RWPE2 (cell line): ENCODE results near the gene EFEMP2.
A peak's percentile ranks its signal among the peaks of the same experiment; 100 is the strongest.

Source experiments
- ATAC-seq: fragments of 200-7000 bp; cut with Tn5 transposase; 3 replicates; pipeline ENCODE4 v1.9.1; 2021; ENCODE audit warnings: low read depth
- DNase-seq: peaks from one replicate; pipeline ENCODE4 v3.0.0-alpha.2; 2020; ENCODE audit warnings: low spot score
- H3K27ac ChIP-seq: fragments of 450-650 bp; 2 replicates; pipeline ENCODE4 v1.5.1; 2017; ENCODE audit warnings: mild to moderate bottlenecking; ENCODE audit not compliant: poor library complexity, severe bottlenecking
- H3K27me3 ChIP-seq: fragments of 250-450 bp; sonication (Bioruptor Pico); 2 replicates; pipeline ENCODE4 v1.5.1; 2021; ENCODE audit warnings: mild to moderate bottlenecking, moderate library complexity; ENCODE audit not compliant: insufficient read depth, poor library complexity, severe bottlenecking
- H3K36me3 ChIP-seq: fragments of 250-450 bp; sonication (Bioruptor Pico); 2 replicates; pipeline ENCODE4 v1.5.1; 2020; ENCODE audit warnings: low read depth, mild to moderate bottlenecking, moderate library complexity
- H3K4me1 ChIP-seq: fragments of 250-450 bp; sonication (Bioruptor Pico); 2 replicates; pipeline ENCODE4 v1.5.1; 2021; ENCODE audit warnings: mild to moderate bottlenecking, moderate library complexity; ENCODE audit not compliant: insufficient read depth, poor library complexity, severe bottlenecking
- H3K4me3 ChIP-seq: fragments of 250-450 bp; sonication (Bioruptor Pico); 2 replicates; pipeline ENCODE4 v1.5.1; 2021; ENCODE audit warnings: mild to moderate bottlenecking, moderate library complexity; ENCODE audit not compliant: severe bottlenecking
- H3K9me3 ChIP-seq: fragments of 250-450 bp; sonication (Bioruptor Pico); 2 replicates; pipeline ENCODE4 v1.5.1; 2021; ENCODE audit warnings: mild to moderate bottlenecking, moderate library complexity; ENCODE audit not compliant: severe bottlenecking
- CTCF ChIP-seq: fragments of 450-650 bp; IDR thresholded peaks from one replicate; pipeline ENCODE4 v1.5.1; 2017; ENCODE audit warnings: mild to moderate bottlenecking, moderate library complexity; ENCODE audit not compliant: poor library complexity, severe bottlenecking

Gene EFEMP2

GRCh38 chr11:65917077-65917433 lies 44.5 kb upstream of the EFEMP2 start:
- peaks cover 35% of the 10 kb centered on the region for H3K36me3 ChIP-seq
- no peak for TF ChIP-seq CTCF
- H3K27ac ChIP-seq = peak overlapping the region; percentile 98
- no peaks in the 10 kb centered on the region for H3K27me3 ChIP-seq
- ATAC-seq (no peak), DNase-seq (no peak)
- H3K4me3 ChIP-seq = no peak overlapping the region
- H3K9me3 ChIP-seq = no peaks in the 10 kb centered on the region
- peaks cover 65% of the 10 kb centered on the region for H3K4me1 ChIP-seq

DNA sequence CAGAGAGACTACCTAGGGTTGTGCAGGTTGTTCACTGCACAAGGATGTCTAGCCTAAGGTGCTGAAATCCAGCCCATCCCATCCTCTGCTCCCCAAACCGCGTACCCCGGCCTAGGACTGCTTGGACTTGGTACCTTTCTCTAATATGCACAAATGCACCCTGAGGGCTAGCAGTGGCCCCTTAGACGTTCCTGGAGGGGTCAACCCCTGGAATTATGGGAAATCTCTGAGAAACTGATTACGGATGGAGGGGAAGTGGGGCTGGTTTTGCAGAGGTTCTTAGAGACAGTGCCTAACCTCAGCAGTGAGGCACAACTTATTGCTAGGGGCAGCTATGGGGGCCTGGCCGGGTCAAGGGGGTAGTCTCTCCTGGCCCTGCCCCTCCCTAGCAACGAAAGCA lies 43.8 kb upstream of the EFEMP2 start:
- Histone ChIP-seq H3K27ac (peak overlapping the region; percentile 98), H3K9me3 (no peaks in the 10 kb centered on the region), H3K4me1 (peaks cover 72% of the 10 kb centered on the region), H3K36me3 (peaks cover 29% of the 10 kb centered on the region; the same call in 1 of the 2 replicates), H3K4me3 (peak overlapping the region; percentile 18), H3K27me3 (no peaks in the 10 kb centered on the region)
- DNase-seq (no peak), ATAC-seq (no peak)
- TF ChIP-seq CTCF = no peak

DNA sequence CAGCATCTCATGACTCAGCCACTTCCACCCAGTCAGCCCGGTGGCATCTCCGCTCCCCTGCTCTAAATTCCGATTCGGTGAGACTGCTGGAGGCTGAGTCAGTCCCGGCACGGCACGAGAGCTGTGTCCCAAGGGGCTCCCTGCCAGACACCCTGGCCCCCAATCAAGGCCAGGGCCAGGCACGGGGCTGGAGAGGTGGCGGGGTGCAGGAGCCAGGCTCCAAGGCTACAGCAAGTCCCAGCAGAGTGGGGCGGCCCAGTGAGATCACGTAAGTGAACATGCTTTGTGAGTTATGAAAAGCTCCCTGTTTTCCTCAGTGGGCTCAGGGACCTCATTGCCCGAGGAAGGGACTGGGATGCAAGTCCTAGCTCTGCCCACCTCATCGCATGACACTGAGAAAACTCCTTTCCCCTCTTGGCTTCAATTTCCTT lies 43.2 kb upstream of the EFEMP2 start:
- peak; percentile 95 for DNase-seq
- no peaks in the 10 kb centered on the region for H3K27me3 ChIP-seq
- peaks cover 74% of the 10 kb centered on the region for H3K4me1 ChIP-seq
- H3K4me3 ChIP-seq = peak overlapping the region; percentile 18
- peak overlapping the region; percentile 98 for H3K27ac ChIP-seq
- ATAC-seq = peak; percentile 71
- TF ChIP-seq CTCF = no peak
- no peaks in the 10 kb centered on the region for H3K9me3 ChIP-seq
- peaks cover 23% of the 10 kb centered on the region; the same call in 1 of the 2 replicates for H3K36me3 ChIP-seq

DNA sequence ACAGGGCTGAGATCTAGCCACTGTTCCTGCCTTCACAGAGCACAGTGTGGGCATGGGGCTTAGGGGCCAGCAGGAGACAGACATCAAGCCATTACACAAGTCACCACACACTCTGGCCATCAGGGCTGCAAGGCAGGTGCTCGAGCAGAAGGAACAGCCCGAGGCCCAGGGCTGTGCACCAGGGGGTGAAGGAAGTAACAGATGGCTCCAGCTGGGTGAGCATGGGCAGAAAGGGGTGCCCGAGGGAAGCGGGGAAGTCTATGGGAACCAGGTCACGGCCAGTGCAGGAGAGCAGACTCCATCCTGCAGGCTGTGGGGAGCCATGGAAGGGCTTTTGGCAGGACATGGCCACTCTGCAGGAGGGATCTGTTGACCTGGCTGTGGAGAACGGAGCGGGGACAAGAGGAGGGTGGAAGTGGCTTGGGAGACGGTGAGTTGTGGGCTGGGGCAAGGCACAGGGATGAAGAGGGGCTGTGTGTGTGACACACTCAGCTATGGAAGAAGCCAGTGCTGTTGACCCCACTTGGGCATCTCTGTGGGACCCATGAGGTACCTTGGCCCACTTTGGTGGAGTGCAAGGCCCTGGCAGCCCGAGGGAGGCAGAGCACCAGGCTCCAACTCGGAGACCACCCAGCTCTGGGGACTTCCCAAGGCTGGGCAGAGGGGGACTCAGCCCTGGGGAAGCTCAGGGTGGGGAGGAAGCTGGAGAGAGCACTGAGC lies 42.7 kb upstream of the EFEMP2 start:
- Histone ChIP-seq H3K4me3 (no peak overlapping the region), H3K27ac (peak overlapping the region; percentile 98), H3K36me3 (peaks cover 19% of the 10 kb centered on the region; the same call in 1 of the 2 replicates), H3K9me3 (no peaks in the 10 kb centered on the region), H3K4me1 (peaks cover 68% of the 10 kb centered on the region), H3K27me3 (no peaks in the 10 kb centered on the region)
- no peak for TF ChIP-seq CTCF
- ATAC-seq (peak; percentile 0; the same call in 1 of the 3 replicates), DNase-seq (no peak)

DNA sequence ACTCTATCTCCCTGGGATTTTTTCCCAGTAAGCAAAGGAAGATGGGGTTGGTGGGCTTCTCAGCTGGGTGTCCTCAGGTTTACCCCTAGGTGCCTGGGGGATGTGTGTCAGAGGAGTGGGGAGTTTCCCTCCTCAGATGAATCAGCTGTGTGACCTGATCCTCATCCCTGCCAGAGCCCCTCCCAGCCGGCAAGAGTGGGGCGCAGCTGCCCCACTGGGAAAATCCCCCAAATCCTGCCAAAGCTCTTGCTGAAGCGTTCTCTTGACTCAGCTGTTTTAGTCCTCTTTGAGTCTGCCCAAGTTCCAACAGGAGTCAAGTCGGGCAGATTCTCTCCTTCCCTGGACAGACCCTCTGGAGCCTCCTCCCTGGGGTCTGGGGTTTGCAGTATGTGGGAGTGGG lies 40.2 kb upstream of the EFEMP2 start:
- H3K27ac ChIP-seq = peak overlapping the region; percentile 98
- no peak for TF ChIP-seq CTCF
- ATAC-seq (peak; percentile 2; the same call in 1 of the 3 replicates), DNase-seq (peak; percentile 85)
- peaks cover 13% of the 10 kb centered on the region; the same call in 1 of the 2 replicates for H3K36me3 ChIP-seq
- H3K4me1 ChIP-seq = peaks cover 63% of the 10 kb centered on the region
- H3K27me3 ChIP-seq = no peaks in the 10 kb centered on the region
- H3K4me3 ChIP-seq = no peak overlapping the region
- H3K9me3 ChIP-seq = no peaks in the 10 kb centered on the region
